Measurements from ENCODE around the gene ABCA8. TPM values are rescaled to one million over a fixed set of nuclear protein-coding genes. Genes with fewer than 3 reads are reported as not detected.

ABCA8 gene
- total and polyA plus RNA-seq, 8 donors = 0.88 to 9.8 (median 2.9) TPM

- intact Hi-C loops (cut with DNase I) = no loop called here
- Histone ChIP-seq H3K36me3 (no peaks in the 10 kb centered on the region), H3K4me1 (no peaks in the 10 kb centered on the region), H3K9me3 (no peaks in the 10 kb centered on the region), H3K27me3 (no peaks in the 10 kb centered on the region), H3K4me3 (no peak overlapping the region), H3K27ac (no peak overlapping the region)
- TF ChIP-seq CTCF (IDR thresholded peaks at IDR 0.05) = no peak
- WGBS, 2 donors = 92 to 96% methylated on average over 1 of the region's 1 CpG
- no peak for ATAC-seq
- no peak for FAIRE-seq
- no peak for DNase-seq
Measured at GRCh38 chr17:68863091-68863652, 92.0 kb downstream of the ABCA8 start.

- ATAC-seq = peak in 2 of 4 donors; percentile 50 to 57
- Histone ChIP-seq H3K36me3 (no peaks in the 10 kb centered on the region), H3K9me3 (no peaks in the 10 kb centered on the region), H3K27ac (no peak overlapping the region), H3K4me1 (no peaks in the 10 kb centered on the region), H3K4me3 (no peak overlapping the region), H3K27me3 (no peaks in the 10 kb centered on the region)
- intact Hi-C loops (cut with DNase I) = no loop called here
- FAIRE-seq = no peak
- 20 to 23% methylated on average over 1 of the region's 1 CpG for WGBS, 2 donors
- DNase-seq = no peak
- TF ChIP-seq CTCF (IDR thresholded peaks at IDR 0.05) = no peak
Measured at GRCh38 chr17:68861602-68862001, 93.6 kb downstream of the ABCA8 start.

- H3K36me3 ChIP-seq = no peaks in the 10 kb centered on the region
- WGBS, 2 donors = 60 to 73% methylated on average over 2 of the region's 2 CpGs
- no peak overlapping the region for H3K4me3 ChIP-seq
- intact Hi-C loops (cut with DNase I) = no loop called here
- no peaks in the 10 kb centered on the region for H3K4me1 ChIP-seq
- H3K27me3 ChIP-seq = no peaks in the 10 kb centered on the region
- ATAC-seq (no peak), FAIRE-seq (no peak), DNase-seq (no peak)
- H3K9me3 ChIP-seq = no peaks in the 10 kb centered on the region
- no peak overlapping the region for H3K27ac ChIP-seq
- TF ChIP-seq CTCF (IDR thresholded peaks at IDR 0.05) = no peak
Measured at GRCh38 chr17:68860941-68861340, 94.3 kb downstream of the ABCA8 start.

GRCh38 chr17:68854452-68854851, 100.7 kb downstream of the ABCA8 start:
- DNase-seq = no peak

More at GRCh38 chr17:68854452-68854851, 100.7 kb downstream of the ABCA8 start:
- Histone ChIP-seq H3K4me3 (no peak overlapping the region), H3K9me3 (no peaks in the 10 kb centered on the region), H3K27me3 (no peaks in the 10 kb centered on the region), H3K27ac (no peak overlapping the region), H3K4me1 (peaks cover 0 to 5% (median 0%) of the 10 kb centered on the region in 3 donors), H3K36me3 (no peaks in the 10 kb centered on the region)
- ATAC-seq (no peak), FAIRE-seq (no peak)
- intact Hi-C loops (cut with DNase I) = no loop called here
- no peak for TF ChIP-seq CTCF (IDR thresholded peaks at IDR 0.05)
- 78 to 81% methylated on average over 1 of the region's 1 CpG for WGBS, 2 donors

Measured in pancreas (tissue), 10 donors.